HEK293 (cell line): ENCODE measurements around the gene EED.

Experiments used
- PRDM4 ChIP-seq: fragments of 450-650 bp; formaldehyde crosslinking; IDR thresholded peaks from 2 replicates; pipeline ENCODE4 v1.5.1; 2017; ENCODE audit warnings: missing biosample characterization, missing genetic modification characterization
- ZNF184 ChIP-seq: fragments of 450-650 bp; IDR thresholded peaks from 2 replicates; pipeline ENCODE4 v1.5.1; 2018; ENCODE audit warnings: missing biosample characterization, mild to moderate bottlenecking, missing genetic modification characterization
- ZNF433 ChIP-seq: fragments of 450-650 bp; formaldehyde crosslinking; IDR thresholded peaks from 2 replicates; pipeline ENCODE4 v1.5.1; 2016; ENCODE audit warnings: missing biosample characterization, missing genetic modification characterization, low read depth

GRCh38 chr11:86212019-86212611 lies 32.4 kb upstream of the EED start:
- TF ChIP-seq ZNF184 (tag by site-specific recombination) (no peak), PRDM4 (no peak), ZNF433 (tag by site-specific recombination) (no peak)
